HepG2 (cell line): ENCODE results near the gene GPR25. TPM values are rescaled to one million over a fixed set of nuclear protein-coding genes. Genes with fewer than 3 reads are reported as not detected.

ENCODE experiments used
- AKAP8 ChIP-seq: sonication (generic); formaldehyde crosslinking; IDR thresholded peaks from 2 replicates; pipeline ENCODE4 v1.5.1; 2020; ENCODE audit warnings: mild to moderate bottlenecking, missing genetic modification reagents
- ATF4 ChIP-seq, 2 experiments: fragments of 450-650 bp in 1 of 2; sonication (generic) in 1 of 2; formaldehyde crosslinking; IDR thresholded peaks; 2 replicates each; pipeline versions ENCODE4 v1.5.0 to v1.8.0; 2020 to 2022; ENCODE audit warnings: mild to moderate bottlenecking in 1 of 2, missing genetic modification reagents in 1 of 2
- BATF2 ChIP-seq: sonication (generic); formaldehyde crosslinking; IDR thresholded peaks from 2 replicates; pipeline ENCODE4 v1.8.0; 2022; ENCODE audit warnings: mild to moderate bottlenecking, missing genetic modification reagents, moderate library complexity
- EEA1 ChIP-seq: sonication (generic); formaldehyde crosslinking; IDR thresholded peaks from 2 replicates; pipeline ENCODE4 v1.5.1; 2020; ENCODE audit warnings: mild to moderate bottlenecking, missing genetic modification reagents, borderline replicate concordance
- NPAS2 ChIP-seq: sonication (generic); formaldehyde crosslinking; IDR thresholded peaks from 2 replicates; pipeline ENCODE4 v1.8.0; 2022; ENCODE audit warnings: mild to moderate bottlenecking, missing genetic modification reagents, borderline replicate concordance
- PRPF4 ChIP-seq: fragments of 200-400 bp; formaldehyde crosslinking; IDR thresholded peaks from 2 replicates; pipeline ENCODE4 v1.6.1; 2016; ENCODE audit warnings: low read length, low read depth; ENCODE audit not compliant: poor library complexity, severe bottlenecking
- PTBP1 ChIP-seq: fragments of 200-400 bp; formaldehyde crosslinking; IDR thresholded peaks from 2 replicates; pipeline ENCODE4 v1.6.1; 2018; ENCODE audit warnings: low read length, low read depth; ENCODE audit not compliant: poor library complexity, severe bottlenecking
- YEATS2 ChIP-seq: sonication (generic); formaldehyde crosslinking; IDR thresholded peaks from 2 replicates; pipeline ENCODE4 v1.4.0; 2020; ENCODE audit warnings: missing genetic modification reagents, borderline replicate concordance
- ZNF12 ChIP-seq: sonication (generic); formaldehyde crosslinking; IDR thresholded peaks from 2 replicates; pipeline ENCODE4 v1.5.0; 2020; ENCODE audit warnings: missing genetic modification reagents
- ZNF619 ChIP-seq: sonication (generic); formaldehyde crosslinking; IDR thresholded peaks from 2 replicates; pipeline ENCODE4 v1.4.0; 2020; ENCODE audit warnings: mild to moderate bottlenecking, missing genetic modification reagents
- polyA plus RNA-seq, 8 experiments: library from polyadenylated mRNA; depleted of rRNA in 3 of 8; stranded (reverse) in 7 of 8; unstranded in 1 of 8; fragments of >200 nt; fragmentation: Illumina TruSeq in 4 of 8; extraction: Trizol in 4 of 8; gene quantifications; 2 replicates each; pipeline versions ENCODE4 v1.2.1 to v1.2.3, GENCODE V29; 2011 to 2016; ENCODE audit warnings: low read depth in 4 of 8, missing spikeins in 1 of 8, mixed read lengths in 1 of 8; ENCODE audit not compliant: insufficient read depth in 1 of 8
- total RNA-seq, 5 experiments: library from RNA; depleted of rRNA; stranded (reverse); fragments of >200 nt; fragmentation: Illumina TruSeq; extraction: Trizol; gene quantifications; 2 replicates each; pipeline ENCODE4 v1.2.3, GENCODE V29; 2016; ENCODE audit warnings: low read depth in 1 of 5
- TF ChIP-seq, protein P1 (sequence below): sonication (generic); formaldehyde crosslinking; IDR thresholded peaks from 2 replicates; pipeline ENCODE4 v1.4.0; 2020; ENCODE audit warnings: mild to moderate bottlenecking, missing genetic modification reagents

GPR25 gene
- total and polyA plus RNA-seq, 2 of the 13 experiments (the other 11 are each of a cell fraction or from before 2014, with no cell fraction given), result not detected

GRCh38 chr1:200891774-200892157, 19.0 kb downstream of the GPR25 start (continued):
- TF ChIP-seq PTBP1, result no peak
- TF ChIP-seq, protein P1, sequence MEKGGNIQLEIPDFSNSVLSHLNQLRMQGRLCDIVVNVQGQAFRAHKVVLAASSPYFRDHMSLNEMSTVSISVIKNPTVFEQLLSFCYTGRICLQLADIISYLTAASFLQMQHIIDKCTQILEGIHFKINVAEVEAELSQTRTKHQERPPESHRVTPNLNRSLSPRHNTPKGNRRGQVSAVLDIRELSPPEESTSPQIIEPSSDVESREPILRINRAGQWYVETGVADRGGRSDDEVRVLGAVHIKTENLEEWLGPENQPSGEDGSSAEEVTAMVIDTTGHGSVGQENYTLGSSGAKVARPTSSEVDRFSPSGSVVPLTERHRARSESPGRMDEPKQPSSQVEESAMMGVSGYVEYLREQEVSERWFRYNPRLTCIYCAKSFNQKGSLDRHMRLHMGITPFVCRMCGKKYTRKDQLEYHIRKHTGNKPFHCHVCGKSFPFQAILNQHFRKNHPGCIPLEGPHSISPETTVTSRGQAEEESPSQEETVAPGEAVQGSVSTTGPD (CRISPR knock-in tag), result no peak
- TF ChIP-seq EEA1 (CRISPR knock-in tag), result no peak
- no peak for TF ChIP-seq ZNF12
- TF ChIP-seq ATF4 (CRISPR knock-in tag; IDR thresholded peaks at IDR 0.05), result no peak
- no peak for TF ChIP-seq BATF2
- no peak for TF ChIP-seq YEATS2
- no peak for TF ChIP-seq AKAP8
- TF ChIP-seq ZNF619 (CRISPR knock-in tag), result no peak
- peak; percentile 61 for TF ChIP-seq PRPF4
- TF ChIP-seq NPAS2, result no peak
